Neural progenitor cell (in vitro differentiated cells): ENCODE measurements around the gene SDC4.

ENCODE experiments used
- EZH2 ChIP-seq: fragments of 200-600 bp; sonication (generic); IDR thresholded peaks from 2 replicates; pipeline ENCODE4 v1.6.1; 2017; ENCODE audit warnings: antibody characterized with exemption, mild to moderate bottlenecking, moderate library complexity
- EZH2phosphoT487 ChIP-seq: fragments of 200-600 bp; sonication (generic); IDR thresholded peaks from 2 replicates; pipeline ENCODE4 v1.6.1; 2017; ENCODE audit warnings: antibody characterized with exemption
- TF ChIP-seq, protein P1 (sequence below): fragments of 200-600 bp; sonication (generic); IDR thresholded peaks from 2 replicates; pipeline ENCODE4 v1.5.1; 2017; ENCODE audit warnings: antibody characterized with exemption, mild to moderate bottlenecking

DNA sequence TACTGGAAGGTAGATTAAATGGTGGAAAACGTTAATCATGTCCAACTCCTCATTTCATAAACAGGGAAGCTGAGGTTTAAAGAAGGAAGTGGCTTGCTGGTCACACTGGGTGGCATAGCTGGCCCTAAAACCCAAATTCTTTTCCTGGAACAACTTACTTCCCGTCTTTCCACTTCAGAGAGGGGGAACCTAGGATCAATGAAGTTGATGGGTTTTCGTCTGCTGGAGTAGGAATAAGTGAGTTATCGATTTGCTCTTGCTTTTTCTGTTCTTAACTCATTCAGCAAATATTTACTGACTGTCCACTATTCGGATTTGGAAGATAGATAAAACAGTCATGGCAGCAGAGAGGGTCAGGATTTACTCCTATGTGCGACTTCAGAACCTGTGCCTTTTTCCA, 13.6 kb upstream of the SDC4 start:
- TF ChIP-seq, protein P1, sequence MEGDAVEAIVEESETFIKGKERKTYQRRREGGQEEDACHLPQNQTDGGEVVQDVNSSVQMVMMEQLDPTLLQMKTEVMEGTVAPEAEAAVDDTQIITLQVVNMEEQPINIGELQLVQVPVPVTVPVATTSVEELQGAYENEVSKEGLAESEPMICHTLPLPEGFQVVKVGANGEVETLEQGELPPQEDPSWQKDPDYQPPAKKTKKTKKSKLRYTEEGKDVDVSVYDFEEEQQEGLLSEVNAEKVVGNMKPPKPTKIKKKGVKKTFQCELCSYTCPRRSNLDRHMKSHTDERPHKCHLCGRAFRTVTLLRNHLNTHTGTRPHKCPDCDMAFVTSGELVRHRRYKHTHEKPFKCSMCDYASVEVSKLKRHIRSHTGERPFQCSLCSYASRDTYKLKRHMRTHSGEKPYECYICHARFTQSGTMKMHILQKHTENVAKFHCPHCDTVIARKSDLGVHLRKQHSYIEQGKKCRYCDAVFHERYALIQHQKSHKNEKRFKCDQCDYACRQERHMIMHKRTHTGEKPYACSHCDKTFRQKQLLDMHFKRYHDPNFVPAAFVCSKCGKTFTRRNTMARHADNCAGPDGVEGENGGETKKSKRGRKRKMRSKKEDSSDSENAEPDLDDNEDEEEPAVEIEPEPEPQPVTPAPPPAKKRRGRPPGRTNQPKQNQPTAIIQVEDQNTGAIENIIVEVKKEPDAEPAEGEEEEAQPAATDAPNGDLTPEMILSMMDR, result no peak
- no peak for TF ChIP-seq EZH2
- TF ChIP-seq EZH2phosphoT487, result no peak
